HCT116 (cell line): Measurements from ENCODE around the gene DGKG. TPM values are rescaled to one million over a fixed set of nuclear protein-coding genes. Genes with fewer than 3 reads are reported as not detected.

ENCODE experiments used
- ATAC-seq: fragments of 200-7000 bp; cut with Tn5 transposase; 2 replicates; pipeline ENCODE4 v1.9.1; 2020; ENCODE audit warnings: mild to moderate bottlenecking, moderate library complexity
- BruUV-seq: library from RNA; stranded (reverse); fragments of 400-500 nt; replicated peaks from 2 replicates; lab custom pipeline; 2021; lab: Mats Ljungman, UMichigan
- CTCF ChIA-PET: fragments of 300-600 bp; sonication (Branson Sonifier 250); formaldehyde crosslinking; loops from one replicate; lab custom pipeline; 2021; ENCODE audit warnings: antibody characterized with exemption; lab: Charles Lee
- POLR2A ChIA-PET: fragments of 300-600, 350-600 bp; sonication (Branson Sonifier 250); formaldehyde crosslinking; loops from one replicate; lab custom pipeline; 2021; ENCODE audit warnings: antibody characterized with exemption; lab: Charles Lee
- RAD21 ChIA-PET, 2 experiments: fragments of 300-600 bp; sonication (Branson Sonifier 250); formaldehyde crosslinking; loops; one replicate each; lab custom pipeline; 2023; ENCODE audit warnings: low total read pairs in 2 of 2; ENCODE audit not compliant: uncharacterized antibody in 2 of 2, unreplicated experiment in 2 of 2, low non-redundant PET in 1 of 2; lab: Charles Lee
- DNase-seq: peaks from one replicate; pipeline ENCODE4 v3.0.0-alpha.2; 2010; ENCODE audit warnings: low read depth, low spot score
- H2AFZ ChIP-seq: fragments of 200-600 bp; shearing (Covaris generic), sonication (generic); 2 replicates; pipeline ENCODE4 v1.6.1; 2017; ENCODE audit warnings: low read depth, mixed run types, mixed read lengths, antibody characterized with exemption, low read length; ENCODE audit not compliant: poor library complexity, severe bottlenecking
- H3K27ac ChIP-seq: 2 replicates; pipeline ENCODE4 v1.5.1; 2012; ENCODE audit warnings: low read depth, low read length
- H3K27me3 ChIP-seq: fragments of 200-600 bp; sonication (generic); 2 replicates; pipeline ENCODE4 v1.6.1; 2016; ENCODE audit warnings: mixed run types, low read length, mixed read lengths; ENCODE audit not compliant: insufficient read depth
- H3K36me3 ChIP-seq, 2 experiments: fragments of 200-500 bp in 1 of 2; fragments of 200-600 bp in 1 of 2; sonication (Bioruptor generic) in 1 of 2; sonication (generic) in 1 of 2; 2 replicates each; pipeline versions ENCODE4 v1.5.1 to v1.6.1; 2014 to 2016; ENCODE audit warnings: low read length in 2 of 2, inconsistent platforms in 1 of 2, mixed read lengths in 1 of 2, mixed run types in 1 of 2; ENCODE audit not compliant: insufficient read depth in 2 of 2, control insufficient read depth in 1 of 2
- H3K4me1 ChIP-seq, 2 experiments: fragments of 200-600 bp in 1 of 2; sonication (generic) in 1 of 2; 2 replicates each; pipeline versions ENCODE4 v1.5.1 to v1.6.1; 2012 to 2017; ENCODE audit warnings: low read length in 2 of 2, inconsistent platforms in 1 of 2, mild to moderate bottlenecking in 1 of 2, mixed read lengths in 1 of 2, mixed run types in 1 of 2, moderate library complexity in 1 of 2; ENCODE audit not compliant: insufficient read depth in 2 of 2, control insufficient read depth in 1 of 2
- H3K4me2 ChIP-seq: fragments of 200-600 bp; sonication (generic); 2 replicates; pipeline ENCODE4 v1.6.1; 2017; ENCODE audit warnings: mixed run types, low read length, mixed read lengths
- H3K4me3 ChIP-seq, 2 experiments: fragments of 200-600 bp in 1 of 2; sonication (generic) in 1 of 2; replicated peaks in 1 of 2; 2 replicates each; pipeline ENCODE4 v1.5.1; 2011 to 2016; ENCODE audit warnings: low read length in 2 of 2, control low read depth in 1 of 2, low read depth in 1 of 2, mild to moderate bottlenecking in 1 of 2, mixed read lengths in 1 of 2, mixed run types in 1 of 2
- H3K79me2 ChIP-seq: fragments of 200-600 bp; sonication (generic); 2 replicates; pipeline ENCODE4 v1.6.1; 2017; ENCODE audit warnings: mild to moderate bottlenecking, mixed run types, low read length, moderate library complexity, mixed read lengths; ENCODE audit not compliant: insufficient read depth
- H3K9ac ChIP-seq: fragments of 200-600 bp; sonication (generic); 2 replicates; pipeline ENCODE4 v1.6.1; 2016; ENCODE audit warnings: low read length, mixed read lengths
- H3K9me2 ChIP-seq: fragments of 200-600 bp; sonication (generic), shearing (Covaris generic); 2 replicates; pipeline ENCODE4 v1.6.1; 2017; ENCODE audit warnings: mixed run types, mild to moderate bottlenecking, moderate library complexity; ENCODE audit not compliant: insufficient read depth
- H3K9me3 ChIP-seq, 2 experiments: fragments of 200-500 bp in 1 of 2; fragments of 200-600 bp in 1 of 2; sonication (Bioruptor generic) in 1 of 2; sonication (generic) in 1 of 2; 2 replicates each; pipeline ENCODE4 v1.6.1; 2014 to 2017; ENCODE audit warnings: low read length in 2 of 2, mixed read lengths in 2 of 2, inconsistent platforms in 1 of 2, low read depth in 1 of 2, mild to moderate bottlenecking in 1 of 2, mixed run types in 1 of 2, moderate library complexity in 1 of 2; ENCODE audit not compliant: control insufficient read depth in 1 of 2, insufficient read depth in 1 of 2
- H4K20me1 ChIP-seq: fragments of 200-600 bp; sonication (generic), shearing (Covaris generic); 2 replicates; pipeline ENCODE4 v1.6.1; 2017; ENCODE audit warnings: mixed run types, mild to moderate bottlenecking, moderate library complexity; ENCODE audit not compliant: insufficient read depth
- CBX3 ChIP-seq: IDR thresholded peaks from 2 replicates; pipeline ENCODE4 v1.6.1; 2012; ENCODE audit warnings: low read depth
- CTCF ChIP-seq, 3 experiments: fragments of 200-600 bp in 1 of 3; sonication (generic) in 1 of 3; IDR thresholded peaks in 2 of 3; conservative IDR thresholded peaks in 1 of 3; 2 replicates each; pipeline ENCODE4 v1.5.1; 2012 to 2017; ENCODE audit warnings: low read depth in 2 of 3, low read length in 2 of 3, antibody characterized with exemption in 1 of 3, borderline replicate concordance in 1 of 3, control low read depth in 1 of 3, mild to moderate bottlenecking in 1 of 3, mixed read lengths in 1 of 3, mixed run types in 1 of 3, moderate library complexity in 1 of 3; ENCODE audit not compliant: insufficient read depth in 1 of 3
- JUND ChIP-seq: IDR thresholded peaks from 2 replicates; pipeline ENCODE4 v1.6.1; 2012
- MAX ChIP-seq: IDR thresholded peaks from 2 replicates; pipeline ENCODE4 v1.6.1; 2012
- RAD21 ChIP-seq: IDR thresholded peaks from 2 replicates; pipeline ENCODE4 v1.6.1; 2012; ENCODE audit warnings: low read depth, mild to moderate bottlenecking
- intact Hi-C: fragments of 100-400 bp; cut with micrococcal nuclease; formaldehyde crosslinking; loops from 2 replicates; pipeline ENCODE4 v1.10.0; 2022
- total RNA-seq: library from RNA; stranded (reverse); gene quantifications from one replicate; pipeline ENCODE4 v1.2.1, GENCODE V29; 2021; ENCODE audit not compliant: unreplicated experiment
- TF ChIP-seq, protein P1 (sequence below): IDR thresholded peaks from 2 replicates; pipeline ENCODE4 v1.6.1; 2011; ENCODE audit warnings: mild to moderate bottlenecking, low read length, moderate library complexity; ENCODE audit not compliant: insufficient replicate concordance; ENCODE audit errors: extremely low read depth

Gene DGKG
- total RNA-seq, 1 experiment from 2014 or later, result 4.8 TPM

DNA sequence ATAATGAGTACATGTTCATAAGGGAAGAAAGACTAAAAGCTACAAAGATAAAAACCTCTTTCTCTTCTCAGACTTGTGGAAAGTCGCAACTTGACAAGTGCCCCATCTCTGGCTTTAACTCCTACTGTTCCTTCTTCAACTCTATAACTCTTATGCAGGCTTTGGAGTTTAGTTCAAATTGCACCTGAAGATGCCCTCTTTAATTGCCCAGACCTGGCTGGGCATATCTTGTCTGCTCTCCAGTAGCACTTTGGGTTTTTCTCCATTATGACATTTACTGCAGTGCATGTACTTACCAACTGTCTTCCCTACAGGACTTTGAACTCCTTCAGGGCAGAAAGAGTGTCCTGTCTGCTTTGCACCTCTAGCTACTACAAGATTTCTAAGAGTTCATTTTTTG is 32.4 kb downstream of the DGKG start:
- H3K4me3 ChIP-seq, result no peak overlapping the region
- H3K4me2 ChIP-seq, result no peak overlapping the region
- H4K20me1 ChIP-seq, result no peaks in the 10 kb centered on the region
- intact Hi-C loops, result no loop called here
- H3K27me3 ChIP-seq, result peaks cover 87% of the 10 kb centered on the region
- no peak for DNase-seq
- TF ChIP-seq, protein P1, sequence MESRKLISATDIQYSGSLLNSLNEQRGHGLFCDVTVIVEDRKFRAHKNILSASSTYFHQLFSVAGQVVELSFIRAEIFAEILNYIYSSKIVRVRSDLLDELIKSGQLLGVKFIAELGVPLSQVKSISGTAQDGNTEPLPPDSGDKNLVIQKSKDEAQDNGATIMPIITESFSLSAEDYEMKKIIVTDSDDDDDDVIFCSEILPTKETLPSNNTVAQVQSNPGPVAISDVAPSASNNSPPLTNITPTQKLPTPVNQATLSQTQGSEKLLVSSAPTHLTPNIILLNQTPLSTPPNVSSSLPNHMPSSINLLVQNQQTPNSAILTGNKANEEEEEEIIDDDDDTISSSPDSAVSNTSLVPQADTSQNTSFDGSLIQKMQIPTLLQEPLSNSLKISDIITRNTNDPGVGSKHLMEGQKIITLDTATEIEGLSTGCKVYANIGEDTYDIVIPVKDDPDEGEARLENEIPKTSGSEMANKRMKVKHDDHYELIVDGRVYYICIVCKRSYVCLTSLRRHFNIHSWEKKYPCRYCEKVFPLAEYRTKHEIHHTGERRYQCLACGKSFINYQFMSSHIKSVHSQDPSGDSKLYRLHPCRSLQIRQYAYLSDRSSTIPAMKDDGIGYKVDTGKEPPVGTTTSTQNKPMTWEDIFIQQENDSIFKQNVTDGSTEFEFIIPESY, result no peak
- no peaks in the 10 kb centered on the region for H3K9me3 ChIP-seq
- ChIA-PET CTCF (no interaction called here), POLR2A (no interaction called here), RAD21 (no interaction called here)
- no peak overlapping the region for H2AFZ ChIP-seq
- no peaks in the 10 kb centered on the region for H3K36me3 ChIP-seq
- no TSS peak for BruUV-seq
- no peaks in the 10 kb centered on the region for H3K79me2 ChIP-seq
- no peak overlapping the region for H3K27ac ChIP-seq
- no peak for ATAC-seq
- no peak overlapping the region for H3K9ac ChIP-seq
- no peaks in the 10 kb centered on the region for H3K4me1 ChIP-seq
- H3K9me2 ChIP-seq, result peaks cover 3% of the 10 kb centered on the region

- Histone ChIP-seq H3K36me3 (no peaks in the 10 kb centered on the region), H4K20me1 (no peaks in the 10 kb centered on the region), H3K4me3 (no peak overlapping the region), H3K9me3 (no peaks in the 10 kb centered on the region), H3K9me2 (peaks cover 3% of the 10 kb centered on the region), H3K27me3 (peaks cover 77% of the 10 kb centered on the region), H3K79me2 (no peaks in the 10 kb centered on the region), H3K9ac (no peak overlapping the region), H2AFZ (no peak overlapping the region), H3K4me2 (no peak overlapping the region), H3K4me1 (no peaks in the 10 kb centered on the region), H3K27ac (no peak overlapping the region)
- intact Hi-C loops, result no loop called here
- CTCF ChIA-PET, result no interaction called here
- RAD21 ChIA-PET, result no interaction called here
- no peak for ATAC-seq
- TF ChIP-seq JUND (no peak), CTCF (IDR thresholded peaks at IDR 0.05 in 2 of 3, conservative IDR thresholded peaks at IDR 0.05 in 1 of 3; ENCODE audit: borderline replicate concordance in 1 of 3, insufficient read depth in 1 of 3, low read depth in 2 of 3, low read length in 2 of 3) (no peak), CBX3 (no peak), RAD21 (no peak), MAX (no peak)
- DNase-seq, result no peak
- BruUV-seq, result no TSS peak
- POLR2A ChIA-PET, result no interaction called here
These were observed 34.0 kb downstream of the DGKG start for GRCh38 chr3:186327912-186328487.
